ENCODE data around the gene TAX1BP1. TPM values are rescaled to one million over a fixed set of nuclear protein-coding genes. Genes with fewer than 3 reads are reported as not detected.

The TAX1BP1 gene
- total RNA-seq: 75.9 and 132 TPM in 2 replicates

DNA sequence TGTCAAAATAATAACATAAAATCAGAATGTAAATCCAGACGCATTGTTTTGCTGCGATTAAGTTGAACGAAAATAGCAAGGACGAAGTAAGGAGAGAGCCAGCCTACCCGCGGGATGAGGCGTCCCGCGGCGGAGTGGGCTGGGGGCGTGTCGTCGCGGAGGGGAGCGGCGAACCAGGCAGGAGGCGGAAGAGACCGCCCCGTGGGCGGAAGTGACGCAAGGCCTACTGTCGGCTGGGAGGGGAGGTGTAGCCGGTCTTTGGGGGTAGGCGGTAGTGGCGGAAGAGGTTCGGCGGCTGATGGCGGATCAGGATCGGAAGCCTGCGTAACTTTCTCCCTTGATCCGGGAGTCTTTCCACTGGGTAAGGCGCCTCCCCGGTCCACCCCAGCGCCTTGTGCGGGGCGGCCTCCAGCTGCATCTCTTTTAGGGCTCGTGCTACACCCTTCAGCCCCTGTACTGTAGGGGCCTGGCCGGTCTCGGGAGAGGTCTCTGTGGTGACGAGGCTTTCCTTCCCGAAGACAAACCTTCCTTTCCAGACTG is at the start of gene TAX1BP1:
TSS of gene TAX1BP1 (plus strand) at position 254 of the 540 bp plus-strand sequence. CDS start 8,363 bp downstream, outside the sequence.

Other genes with a start within 250 kb of the TAX1BP1 start
- 34.8 and 48.6 TPM in 2 replicates for gene HIBADH, start 77.3 kb upstream of the TAX1BP1 start, total RNA-seq

All from placental pericyte (primary cell).